GM23248 (cell line): Measurements from ENCODE around the gene PHPT1. TPM values are rescaled to one million over a fixed set of nuclear protein-coding genes. Genes with fewer than 3 reads are reported as not detected.
"Not testable (repeated sequence)": the region's sequence is repeated elsewhere in the genome, so short reads cannot be mapped to it uniquely, and the experiment has no call there.

ENCODE experiments used
- DNase-seq: peaks from one replicate; pipeline ENCODE4 v3.0.0-alpha.2; 2015
- H2AFZ ChIP-seq: fragments of 200-600 bp; sonication (generic); 2 replicates; pipeline ENCODE4 v1.6.1; 2016; ENCODE audit warnings: antibody characterized with exemption
- H3F3A ChIP-seq: fragments of 200-600 bp; sonication (generic); 2 replicates; pipeline ENCODE4 v1.6.1; 2016; ENCODE audit warnings: mild to moderate bottlenecking, antibody characterized with exemption, mixed run types; ENCODE audit not compliant: insufficient read depth
- H3K27ac ChIP-seq: fragments of 200-600 bp; sonication (generic); 2 replicates; pipeline ENCODE4 v1.5.1; 2016; ENCODE audit warnings: mild to moderate bottlenecking
- H3K27me3 ChIP-seq: fragments of 200-600 bp; sonication (generic); replicated peaks from 2 replicates; pipeline ENCODE4 v1.6.1; 2016; ENCODE audit warnings: mild to moderate bottlenecking; ENCODE audit not compliant: insufficient read depth
- H3K36me3 ChIP-seq: fragments of 200-600 bp; sonication (generic); 2 replicates; pipeline ENCODE4 v1.6.1; 2016; ENCODE audit warnings: low read depth, mild to moderate bottlenecking
- H3K4me1 ChIP-seq: fragments of 200-600 bp; sonication (generic); 2 replicates; pipeline ENCODE4 v1.6.1; 2016; ENCODE audit warnings: mild to moderate bottlenecking; ENCODE audit not compliant: insufficient read depth
- H3K4me2 ChIP-seq: fragments of 200-600 bp; sonication (generic); one replicate; pipeline ENCODE4 v1.6.1; 2016; ENCODE audit warnings: mild to moderate bottlenecking; ENCODE audit not compliant: unreplicated experiment
- H3K4me3 ChIP-seq: fragments of 200-600 bp; sonication (generic); 2 replicates; pipeline ENCODE4 v1.5.1; 2016; ENCODE audit warnings: mild to moderate bottlenecking
- H3K79me2 ChIP-seq: fragments of 200-600 bp; sonication (generic); 2 replicates; pipeline ENCODE4 v1.6.1; 2016; ENCODE audit warnings: mild to moderate bottlenecking; ENCODE audit not compliant: insufficient read depth
- H3K9ac ChIP-seq: fragments of 200-600 bp; sonication (generic); 2 replicates; pipeline ENCODE4 v1.6.1; 2016; ENCODE audit warnings: mild to moderate bottlenecking
- H3K9me2 ChIP-seq: fragments of 200-600 bp; sonication (generic); 2 replicates; pipeline ENCODE4 v1.6.1; 2016; ENCODE audit warnings: mixed run types, mild to moderate bottlenecking, moderate library complexity; ENCODE audit not compliant: insufficient read depth
- H3K9me3 ChIP-seq: fragments of 200-600 bp; sonication (generic); one replicate; pipeline ENCODE4 v1.6.1; 2017; ENCODE audit warnings: low read depth
- H4K20me1 ChIP-seq: fragments of 200-600 bp; sonication (generic); 2 replicates; pipeline ENCODE4 v1.6.0; 2016; ENCODE audit not compliant: insufficient read depth
- EZH2 ChIP-seq: fragments of 200-600 bp; sonication (generic); IDR thresholded peaks from 2 replicates; pipeline ENCODE4 v1.6.1; 2018; ENCODE audit warnings: antibody characterized with exemption, mild to moderate bottlenecking; ENCODE audit not compliant: insufficient read depth, poor library complexity, severe bottlenecking
- EZH2phosphoT487 ChIP-seq: fragments of 200-600 bp; sonication (generic); IDR thresholded peaks from 2 replicates; pipeline ENCODE4 v1.6.1; 2018; ENCODE audit warnings: antibody characterized with exemption, moderate library complexity, mild to moderate bottlenecking, low read depth; ENCODE audit not compliant: insufficient read depth
- WGBS, 2 experiments: methylation state at CpG; one replicate each; pipeline ENCODE4 v1.1.6; 2015 to 2017; ENCODE audit warnings: low lambda C conversion rate in 2 of 2, low coverage in 1 of 2; ENCODE audit errors: missing lambda C conversion rate in 2 of 2; 5-methylcytosine and 5-hydroxymethylcytosine counted together
- in situ Hi-C: fragments of 300-500 bp; cut with MboI; formaldehyde crosslinking; loops from 2 replicates; pipeline ENCODE4 v1.15.0; 2020
- polyA plus RNA-seq: library from polyadenylated mRNA; unstranded; fragments of >200 nt; fragmentation: Nextera tagmentation; extraction: Ambion mirVana; gene quantifications from 2 replicates; pipeline ENCODE4 v1.2.1, GENCODE V29; 2016
- total RNA-seq: library from RNA; depleted of rRNA; stranded (reverse); fragments of >200 nt; shearing (Covaris generic); gene quantifications from 2 replicates; pipeline ENCODE4 v1.2.3, GENCODE V29; 2014

The PHPT1 gene
- total and polyA plus RNA-seq, 2 experiments from 2014 or later, result 84.6 to 302 TPM

GRCh38 chr9:136865041-136865767, 16.0 kb downstream of the PHPT1 start:
- Histone ChIP-seq H4K20me1 (no peaks in the 10 kb centered on the region), H3K79me2 (peaks cover 46% of the 10 kb centered on the region), H3K4me1 (peaks cover 15% of the 10 kb centered on the region), H3K27me3 (no peaks in the 10 kb centered on the region), H3K4me3 (peak overlapping the region; percentile 92), H3F3A (no peaks in the 10 kb centered on the region), H3K27ac (no peak overlapping the region), H2AFZ (no peak overlapping the region), H3K4me2 (peak overlapping the region; percentile 84), H3K9me3 (no peaks in the 10 kb centered on the region), H3K9ac (peak overlapping the region; percentile 95), H3K9me2 (no peaks in the 10 kb centered on the region), H3K36me3 (peaks cover 6% of the 10 kb centered on the region)
- WGBS, 2 experiments, result 60 to 69% methylated on average over 10 to 11 of the region's 11 CpGs
- in situ Hi-C loops, result no loop called here
- TF ChIP-seq EZH2phosphoT487, result no peak
- TF ChIP-seq EZH2, result no peak
- no peak for DNase-seq

DNA sequence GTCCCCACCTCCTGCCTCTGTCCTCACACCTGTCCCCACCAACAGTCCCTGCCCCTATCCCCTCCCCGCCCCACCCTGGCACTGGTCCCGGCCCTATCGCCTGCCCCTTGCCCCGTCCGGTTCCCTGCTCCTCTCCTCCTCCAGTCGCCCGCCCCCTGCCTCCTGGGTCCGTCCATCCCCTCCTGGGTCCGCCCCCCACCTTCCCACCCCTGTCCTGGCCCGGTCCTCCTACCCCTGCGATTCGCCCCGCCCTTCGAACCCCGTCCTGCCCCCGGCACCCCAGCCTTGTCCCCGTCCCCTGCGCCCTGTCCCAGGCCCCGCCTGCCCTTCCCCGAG, 16.5 kb downstream of the PHPT1 start:
- Histone ChIP-seq H3K4me3 (peak overlapping the region; percentile 92), H2AFZ (peak overlapping the region; percentile 59; the same call in 1 of the 2 replicates), H3K4me1 (peaks cover 15% of the 10 kb centered on the region), H4K20me1 (no peaks in the 10 kb centered on the region), H3K27me3 (no peaks in the 10 kb centered on the region), H3K9me2 (no peaks in the 10 kb centered on the region), H3F3A (no peaks in the 10 kb centered on the region), H3K36me3 (peaks cover 6% of the 10 kb centered on the region), H3K27ac (peak overlapping the region; percentile 55), H3K9ac (peak overlapping the region; percentile 95), H3K4me2 (peak overlapping the region; percentile 84), H3K9me3 (no peaks in the 10 kb centered on the region), H3K79me2 (peaks cover 46% of the 10 kb centered on the region)
- in situ Hi-C loops, result no loop called here
- WGBS, 2 experiments, result 1% methylated on average over 20 of the region's 20 CpGs; no CpG with 5 or more reads in 1 of the 2 experiments
- DNase-seq, result peak; percentile 31
- TF ChIP-seq EZH2phosphoT487 (no peak), EZH2 (no peak)

GRCh38 chr9:136866898-136867421, 17.8 kb downstream of the PHPT1 start:
- peak overlapping the region; percentile 92 for H3K4me3 ChIP-seq
- in situ Hi-C loops, H3K36me3 ChIP-seq, H3K9me2 ChIP-seq, H3K27me3 ChIP-seq, DNase-seq, H4K20me1 ChIP-seq, H3F3A ChIP-seq, H3K9me3 ChIP-seq: not testable (repeated sequence)
- H3K27ac ChIP-seq, result 0 out of 2 replicates have a peak overlapping the region, but pooled peaks have one; percentile 17
- H3K4me1 ChIP-seq, result peaks cover 15% of the 10 kb centered on the region
- 0 out of 2 replicates have a peak overlapping the region, but pooled peaks have one; percentile 66 for H2AFZ ChIP-seq
- H3K79me2 ChIP-seq, result peaks cover 46% of the 10 kb centered on the region
- H3K9ac ChIP-seq, result peak overlapping the region; percentile 95
- 90 to 93% methylated on average over 28 to 29 of the region's 29 CpGs for WGBS, 2 experiments
- H3K4me2 ChIP-seq, result peak overlapping the region; percentile 90

DNA sequence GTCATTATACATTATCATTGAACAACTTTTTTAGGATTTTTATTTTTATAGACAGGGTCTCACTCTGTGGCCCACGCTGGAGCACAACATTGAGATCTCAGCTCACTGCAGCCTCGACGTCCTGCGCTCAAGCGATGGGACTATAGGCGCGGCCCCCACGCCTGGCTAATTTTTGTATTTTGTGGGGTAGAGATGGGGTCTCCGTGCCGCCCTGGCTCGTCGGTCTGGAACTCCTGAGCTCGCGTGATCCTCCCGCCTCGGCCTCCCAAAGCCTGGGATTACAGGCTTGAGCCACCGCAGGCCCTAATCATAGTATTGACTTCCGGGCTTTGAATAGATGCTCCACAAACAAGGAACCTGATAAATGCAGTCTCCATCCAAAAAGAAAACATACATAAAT, 18.3 kb downstream of the PHPT1 start:
- Histone ChIP-seq H4K20me1 (no peaks in the 10 kb centered on the region), H3K36me3 (peaks cover 2% of the 10 kb centered on the region), H3F3A (no peaks in the 10 kb centered on the region), H3K9ac (no peak overlapping the region), H3K79me2 (peaks cover 46% of the 10 kb centered on the region), H3K27ac (no peak overlapping the region), H3K4me1 (peaks cover 15% of the 10 kb centered on the region), H3K27me3 (no peaks in the 10 kb centered on the region), H3K9me2 (no peaks in the 10 kb centered on the region), H2AFZ (no peak overlapping the region), H3K9me3 (no peaks in the 10 kb centered on the region), H3K4me3 (no peak overlapping the region), H3K4me2 (no peak overlapping the region)
- DNase-seq, result no peak
- TF ChIP-seq EZH2phosphoT487 (no peak), EZH2 (no peak)
- in situ Hi-C loops, result no loop called here
- 96 to 97% methylated on average over 18 of the region's 18 CpGs for WGBS, 2 experiments
